G401 (cell line): ENCODE measurements around the gene C20orf144. TPM values are rescaled to one million over a fixed set of nuclear protein-coding genes. Genes with fewer than 3 reads are reported as not detected.
"Not testable (repeated sequence)": the region's sequence is repeated elsewhere in the genome, so short reads cannot be mapped to it uniquely, and the experiment has no call there.

Experiments used
- DNase-seq: peaks from one replicate; pipeline ENCODE4 v3.0.0-alpha.2; 2015; ENCODE audit warnings: low spot score
- in situ Hi-C: cut with HindIII; loops from 2 replicates; pipeline ENCODE4 v1.10.0; 2016; ENCODE audit warnings: low sequenced_read_pairs, mixed read lengths
- total RNA-seq: library from RNA; depleted of rRNA; stranded (reverse); fragments of >200 nt; shearing (Covaris generic); gene quantifications from 2 replicates; pipeline ENCODE4 v1.2.3, GENCODE V29; 2014; rRNA removed

The C20orf144 gene
- total RNA-seq = 0.20 TPM in 1 of 2 replicates, not detected in the other

GRCh38 chr20:33662172-33662571, at the start of gene C20orf144:
Gene C20orf144 (plus strand): TSS chr20:33662327. CDS start chr20:33662346, 19 bp downstream.
- no peak for DNase-seq
- in situ Hi-C loops = no loop called here

GRCh38 chr20:33621717-33622400, 40.3 kb upstream of the C20orf144 start:
- in situ Hi-C loops = no loop called here
- no peak for DNase-seq

- in situ Hi-C loops = no loop called here
- no peak for DNase-seq
Observed at GRCh38 chr20:33622705-33623365, 39.3 kb upstream of the C20orf144 start.

DNA sequence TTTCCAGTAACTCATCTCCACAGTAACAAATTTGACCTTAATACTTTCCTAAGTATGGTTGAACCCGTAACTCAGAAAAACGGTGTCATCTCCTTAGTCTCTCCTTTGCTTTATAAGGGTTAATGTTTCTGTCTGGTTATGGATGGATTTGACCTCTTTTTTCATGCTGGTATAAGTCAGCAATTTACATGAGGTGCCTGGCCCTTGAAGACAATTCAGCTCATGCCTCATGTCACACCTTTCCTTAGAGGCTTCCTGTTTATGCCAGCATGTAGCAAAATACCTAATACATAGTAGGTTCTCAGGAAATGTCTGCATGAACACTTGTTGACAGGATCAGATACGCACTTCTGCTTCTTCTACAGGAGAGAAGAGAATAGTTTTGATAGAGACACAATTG, 37.7 kb upstream of the C20orf144 start:
- no peak for DNase-seq
- in situ Hi-C loops = no loop called here

DNA sequence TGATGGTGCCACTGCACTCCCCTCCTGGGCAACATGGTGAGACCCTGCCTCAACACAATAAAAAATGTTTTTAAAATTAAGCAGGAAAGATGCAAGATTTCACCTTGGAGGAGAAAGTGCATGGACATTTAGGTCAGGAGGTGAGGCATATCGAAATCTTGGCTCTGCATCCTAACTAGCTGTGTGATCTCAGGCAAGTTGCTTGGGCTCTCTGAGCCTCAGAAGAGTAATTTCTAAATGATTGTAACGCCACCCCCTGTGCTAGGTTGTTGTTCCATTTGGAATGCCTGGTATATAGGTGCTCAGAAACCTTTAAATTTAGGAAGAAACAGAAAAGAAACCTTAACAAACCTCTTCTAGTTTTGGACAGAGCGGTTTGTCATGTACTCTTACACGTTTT, 35.9 kb upstream of the C20orf144 start:
- in situ Hi-C loops = no loop called here
- DNase-seq = no peak

DNA sequence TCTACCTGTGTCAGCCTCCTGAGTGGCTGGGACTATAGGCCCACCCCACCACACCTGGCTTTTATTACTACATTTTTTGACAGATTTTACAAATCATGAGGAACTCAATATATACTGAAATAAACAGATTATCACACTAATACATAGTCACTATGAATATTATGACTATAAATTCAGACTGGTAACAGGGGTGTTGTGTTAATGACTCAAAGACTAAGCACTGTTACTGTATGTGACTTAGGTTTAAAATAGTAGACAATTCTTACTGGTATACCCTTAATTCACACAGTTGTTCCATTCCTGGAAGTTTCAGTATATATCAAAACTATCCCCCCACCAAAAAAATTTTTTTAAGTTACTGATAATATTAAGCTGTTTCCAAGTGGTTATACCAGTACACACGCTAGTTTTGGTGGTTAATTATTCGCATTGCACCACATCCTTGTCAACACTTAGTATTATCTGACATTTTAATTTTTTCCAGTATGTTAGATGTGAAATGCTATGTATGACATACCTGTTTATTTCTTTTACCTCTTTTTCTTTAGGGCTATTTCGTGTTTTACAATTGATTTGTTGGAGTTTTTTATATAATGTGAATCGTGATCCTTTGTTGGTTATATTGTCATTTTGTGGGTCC, 34.4 kb upstream of the C20orf144 start:
- no peak for DNase-seq
- in situ Hi-C loops = no loop called here

GRCh38 chr20:33629533-33629932, 32.6 kb upstream of the C20orf144 start:
- in situ Hi-C loops = no loop called here

DNA sequence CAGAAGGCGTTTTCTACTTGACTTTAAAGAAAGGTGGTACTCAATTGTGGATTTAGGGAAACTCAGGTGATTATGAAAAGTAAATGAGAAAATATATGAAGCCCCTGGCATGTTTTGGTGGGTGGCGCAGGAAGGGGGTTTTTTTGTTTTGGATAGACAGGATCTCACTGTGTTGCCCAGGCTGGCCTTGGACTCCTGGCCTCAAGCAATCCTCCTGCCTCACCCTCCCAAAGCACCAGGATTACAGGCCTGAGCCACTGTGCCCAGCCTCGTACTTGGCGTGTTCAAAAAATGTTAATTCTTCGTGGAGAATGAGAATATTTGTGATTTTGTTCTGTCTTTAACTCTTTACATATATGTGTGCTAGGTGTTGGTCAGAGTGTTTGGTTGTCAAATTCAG, 32.1 kb upstream of the C20orf144 start:
- no peak for DNase-seq
- in situ Hi-C loops = no loop called here

More at GRCh38 chr20:33629533-33629932, 32.6 kb upstream of the C20orf144 start:
- DNase-seq = no peak

DNA sequence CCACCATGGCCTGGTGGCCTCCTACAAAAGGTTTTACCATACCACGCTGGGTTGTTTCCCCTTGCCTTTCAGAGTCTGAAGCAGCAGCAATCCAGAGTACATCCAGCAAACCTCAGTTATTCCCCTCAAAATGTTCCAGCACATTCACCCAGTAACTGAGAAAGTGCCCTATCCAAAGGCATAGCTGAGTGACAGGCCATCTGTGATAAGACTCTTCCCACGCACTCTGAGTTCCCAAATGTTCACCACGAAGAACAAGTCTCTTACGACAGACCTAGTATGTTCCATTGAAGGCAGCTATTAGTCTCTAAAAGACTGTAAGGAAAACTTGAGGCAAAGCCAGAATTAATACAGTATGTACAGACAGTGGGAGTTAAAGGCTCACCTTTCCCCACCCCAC, 31.6 kb upstream of the C20orf144 start:
- in situ Hi-C loops = no loop called here
- no peak for DNase-seq

- in situ Hi-C loops = not testable (repeated sequence)
Observed at GRCh38 chr20:33631910-33632309, 30.2 kb upstream of the C20orf144 start.

GRCh38 chr20:33635341-33635740, 26.8 kb upstream of the C20orf144 start:
- in situ Hi-C loops = no loop called here
- no peak for DNase-seq

More at GRCh38 chr20:33631910-33632309, 30.2 kb upstream of the C20orf144 start:
- not testable (repeated sequence) for DNase-seq

DNA sequence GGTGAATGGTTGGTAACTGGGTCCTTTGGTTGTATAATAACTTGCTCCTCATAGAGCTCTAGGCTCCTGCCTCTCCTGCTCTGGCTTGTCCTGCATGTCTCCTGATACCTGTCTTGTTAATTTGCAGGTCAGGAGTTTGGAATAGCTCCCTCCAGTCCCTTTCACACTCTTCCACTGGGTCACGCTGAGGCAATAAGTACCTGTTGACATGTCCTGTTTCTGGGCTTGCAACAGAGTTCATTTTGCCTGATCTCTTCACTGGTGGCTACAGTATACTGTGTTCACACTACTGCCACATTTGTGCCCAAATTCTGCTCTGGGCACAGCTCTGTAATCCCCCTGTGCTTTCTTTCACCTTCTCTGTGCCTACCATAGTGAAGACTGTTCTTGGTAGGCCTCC, 25.4 kb upstream of the C20orf144 start:
- no peak for DNase-seq
- in situ Hi-C loops = no loop called here

- in situ Hi-C loops = no loop called here
- DNase-seq = no peak
Observed at GRCh38 chr20:33640287-33640686, 21.8 kb upstream of the C20orf144 start.

- no peak for DNase-seq
Observed at GRCh38 chr20:33644313-33645071, 17.6 kb upstream of the C20orf144 start.

GRCh38 chr20:33645072-33645358, 17.1 kb upstream of the C20orf144 start:
- no peak for DNase-seq
- in situ Hi-C loops = no loop called here

More at GRCh38 chr20:33644313-33645071, 17.6 kb upstream of the C20orf144 start:
- in situ Hi-C loops = no loop called here

DNA sequence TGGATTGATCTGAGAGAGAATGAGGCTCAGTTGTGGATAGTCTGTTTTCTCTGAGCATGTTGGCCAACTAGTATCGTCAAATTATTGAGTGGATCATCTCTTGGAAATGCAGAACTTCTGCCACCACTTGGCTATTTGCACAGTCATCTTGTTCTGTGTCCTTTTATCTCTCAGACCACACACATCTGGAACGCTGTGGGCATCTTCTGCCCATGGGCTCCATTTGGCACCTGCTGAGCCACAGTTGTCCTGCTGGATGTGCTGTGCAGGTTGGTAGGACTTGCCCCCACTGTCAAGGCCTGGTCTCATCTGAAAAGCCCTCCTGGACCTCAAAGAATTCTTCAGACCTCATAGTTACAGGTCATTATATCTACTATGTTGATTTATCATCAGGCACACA, 16.7 kb upstream of the C20orf144 start:
- no peak for DNase-seq
- in situ Hi-C loops = no loop called here

GRCh38 chr20:33646191-33646590, 15.9 kb upstream of the C20orf144 start:
- DNase-seq = no peak
- in situ Hi-C loops = no loop called here

GRCh38 chr20:33646959-33647602, 15.0 kb upstream of the C20orf144 start:
- DNase-seq, in situ Hi-C loops: not testable (repeated sequence)
